GM12878 (cell line): ENCODE data around the gene RABGEF1.

Source experiments
- CTCF ChIP-seq, 3 experiments: IDR thresholded peaks in 2 of 3; conservative IDR thresholded peaks in 1 of 3; 2 replicates each; pipeline ENCODE4 v1.5.1; 2011; ENCODE audit warnings: low read depth in 3 of 3, low read length in 3 of 3, mild to moderate bottlenecking in 3 of 3, control low read depth in 2 of 3, moderate library complexity in 2 of 3, inconsistent platforms in 1 of 3, mixed read lengths in 1 of 3; ENCODE audit not compliant: control insufficient read depth in 2 of 3, insufficient read depth in 1 of 3; ENCODE audit errors: extremely low read depth in 1 of 3
- EGR1 ChIP-seq, 2 experiments: IDR thresholded peaks; 1 replicate in 1 of 2; 2 replicates in 1 of 2; pipeline ENCODE4 v1.6.1; 2011 to 2012; ENCODE audit warnings: low read depth in 2 of 2, low read length in 2 of 2, borderline replicate concordance in 1 of 2, mild to moderate bottlenecking in 1 of 2, moderate library complexity in 1 of 2
- HCFC1 ChIP-seq: fragments of 150-350 bp; IDR thresholded peaks from 2 replicates; pipeline ENCODE4 v1.6.1; 2014; ENCODE audit warnings: low read length
- MEF2A ChIP-seq: IDR thresholded peaks from 2 replicates; pipeline ENCODE4 v1.6.1; 2011; ENCODE audit warnings: low read depth, mild to moderate bottlenecking, low read length, moderate library complexity; ENCODE audit not compliant: insufficient read depth
- TF ChIP-seq, protein P1 (sequence below): IDR thresholded peaks from 2 replicates; pipeline ENCODE4 v1.6.1; 2012; ENCODE audit warnings: low read depth, low read length, improper control_type of control experiment

GRCh38 chr7:66728571-66728970, 12.0 kb upstream of the RABGEF1 start:
- TF ChIP-seq EGR1 (IDR thresholded peaks at IDR 0.05; ENCODE audit: borderline replicate concordance in 1 of 2, low read depth in 2 of 2, low read length in 2 of 2) (no peak), CTCF (IDR thresholded peaks at IDR 0.05 in 2 of 3, conservative IDR thresholded peaks at IDR 0.05 in 1 of 3; ENCODE audit: control insufficient read depth in 2 of 3, extremely low read depth in 1 of 3, insufficient read depth in 1 of 3, low read depth in 3 of 3, low read length in 3 of 3) (no peak), MEF2A (no peak), HCFC1 (no peak)
- TF ChIP-seq, protein P1, sequence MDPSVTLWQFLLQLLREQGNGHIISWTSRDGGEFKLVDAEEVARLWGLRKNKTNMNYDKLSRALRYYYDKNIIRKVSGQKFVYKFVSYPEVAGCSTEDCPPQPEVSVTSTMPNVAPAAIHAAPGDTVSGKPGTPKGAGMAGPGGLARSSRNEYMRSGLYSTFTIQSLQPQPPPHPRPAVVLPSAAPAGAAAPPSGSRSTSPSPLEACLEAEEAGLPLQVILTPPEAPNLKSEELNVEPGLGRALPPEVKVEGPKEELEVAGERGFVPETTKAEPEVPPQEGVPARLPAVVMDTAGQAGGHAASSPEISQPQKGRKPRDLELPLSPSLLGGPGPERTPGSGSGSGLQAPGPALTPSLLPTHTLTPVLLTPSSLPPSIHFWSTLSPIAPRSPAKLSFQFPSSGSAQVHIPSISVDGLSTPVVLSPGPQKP = no peak
